Lower leg skin (tissue), 3 donors: ENCODE data around the gene STEAP1B.

Experiments used
- CTCF ChIP-seq, 3 donors: fragments of 450-650 bp; IDR thresholded peaks; one replicate each; pipeline ENCODE4 v1.5.1; 2016; ENCODE audit warnings: antibody characterized with exemption in 3 of 3, mild to moderate bottlenecking in 3 of 3, moderate library complexity in 2 of 3
- POLR2A ChIP-seq, 2 donors: fragments of 450-650 bp; IDR thresholded peaks; one replicate each; pipeline ENCODE4 v1.6.1; 2016 to 2017; ENCODE audit warnings: antibody characterized with exemption in 2 of 2, mild to moderate bottlenecking in 1 of 2, moderate library complexity in 1 of 2

- no peak for TF ChIP-seq CTCF (IDR thresholded peaks at IDR 0.05)
- no peak for TF ChIP-seq POLR2A (IDR thresholded peaks at IDR 0.05)
Observed at GRCh38 chr7:22420973-22421635, 78.9 kb downstream of the STEAP1B start.
